T-helper 2 cell treated with Interferon-gamma antibody and Interleukin-4, amounts not matched to agents 100 ng/mL and 5 ng/mL, for 36 hours (primary cell): Measurements from ENCODE around the gene NR3C2. TPM values are rescaled to one million over a fixed set of nuclear protein-coding genes. Genes with fewer than 3 reads are reported as not detected.

Experiments
- intact Hi-C: fragments of 100-400 bp; cut with micrococcal nuclease; formaldehyde crosslinking; loops from one replicate; pipeline ENCODE4 v1.15.1; 2023
- total RNA-seq: library from RNA; stranded (reverse); gene quantifications from 2 replicates; pipeline ENCODE4 v1.2.3, GENCODE V29; 2022

Gene NR3C2
- total RNA-seq, 1 donor from 2014 or later: 0.23 TPM

DNA sequence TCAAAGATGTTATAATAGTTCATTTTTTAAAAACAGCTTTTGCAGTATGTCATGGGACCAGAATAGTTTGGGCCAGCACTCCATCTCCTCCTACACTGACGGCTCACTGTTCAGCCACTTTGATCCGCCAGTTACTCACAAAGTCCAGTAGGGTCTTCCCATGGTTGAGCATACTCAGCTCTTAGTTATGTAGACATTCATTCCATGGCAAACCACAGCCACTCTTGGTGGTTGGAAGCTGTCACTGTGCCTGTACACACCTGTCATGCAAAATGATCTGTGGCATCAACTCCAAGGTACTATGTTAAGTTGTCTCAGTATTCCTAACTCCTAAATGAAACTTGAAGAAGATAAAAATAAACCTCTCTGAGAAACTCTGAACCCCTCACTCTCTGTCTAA is 127.2 kb downstream of the NR3C2 start:
- intact Hi-C loops: no loop called here

DNA sequence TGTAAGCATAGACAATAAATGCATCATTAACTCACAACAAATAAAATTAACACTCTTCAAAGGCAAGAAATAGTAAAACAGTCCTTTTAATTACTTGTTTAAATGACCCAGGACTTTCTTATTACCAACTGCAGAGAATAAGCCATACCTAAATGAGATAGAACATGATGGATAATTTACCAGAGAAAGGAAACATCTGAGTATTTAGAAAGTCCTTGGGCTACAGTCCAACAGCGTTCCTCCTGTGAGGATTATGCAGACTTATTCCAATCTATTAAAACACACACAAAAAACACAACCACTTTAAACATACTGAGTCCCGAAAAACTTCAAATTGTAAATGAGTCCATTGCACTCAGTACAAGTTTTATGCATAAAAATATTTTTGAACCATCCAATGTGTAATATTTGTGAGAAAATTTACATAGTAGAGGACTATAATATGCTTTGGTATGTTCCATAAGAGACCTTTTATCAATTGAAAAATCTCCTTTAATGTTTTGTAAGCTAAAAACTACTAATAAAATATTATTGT is 129.2 kb downstream of the NR3C2 start:
- intact Hi-C loops: no loop called here

DNA sequence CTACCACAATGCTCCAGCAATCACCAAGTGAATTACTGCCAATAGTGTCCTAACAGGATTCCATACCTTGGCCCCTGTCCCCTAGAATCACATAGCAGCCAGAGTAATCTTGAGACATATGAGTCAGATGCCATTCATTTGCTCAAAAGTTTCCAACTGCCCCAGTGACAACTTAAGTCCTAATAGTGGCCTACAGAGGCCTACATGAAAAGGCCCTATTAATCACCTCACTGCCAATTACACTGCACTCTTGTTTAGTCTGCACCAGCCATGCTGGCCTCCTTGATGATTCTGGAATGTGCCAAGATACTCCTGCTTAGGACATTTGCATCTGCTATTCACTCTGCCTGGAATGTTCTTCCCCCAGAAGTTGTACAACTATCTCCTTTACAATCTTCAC is 130.7 kb downstream of the NR3C2 start:
- intact Hi-C loops: no loop called here

- intact Hi-C loops: no loop called here
Measured at GRCh38 chr4:148310756-148311155, 131.5 kb downstream of the NR3C2 start.

DNA sequence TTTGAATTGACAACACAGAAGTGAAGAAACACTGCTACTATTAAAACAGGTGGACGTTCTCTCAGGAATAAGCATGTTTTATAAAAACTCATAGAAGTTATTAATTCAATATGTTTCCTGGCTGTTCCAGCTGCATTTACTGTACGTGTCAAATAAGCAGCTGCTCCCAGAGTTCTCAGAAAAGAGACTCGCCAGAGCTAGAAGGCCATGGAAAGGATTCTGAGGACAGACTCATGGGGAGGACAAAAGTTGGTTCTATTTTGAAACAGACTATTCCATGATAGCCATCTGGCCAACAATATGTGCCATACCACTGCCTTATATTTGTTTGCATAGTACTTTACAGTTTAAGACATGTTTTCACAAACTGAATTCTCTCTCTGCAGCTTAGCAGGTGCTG is 136.5 kb downstream of the NR3C2 start:
- intact Hi-C loops: no loop called here

DNA sequence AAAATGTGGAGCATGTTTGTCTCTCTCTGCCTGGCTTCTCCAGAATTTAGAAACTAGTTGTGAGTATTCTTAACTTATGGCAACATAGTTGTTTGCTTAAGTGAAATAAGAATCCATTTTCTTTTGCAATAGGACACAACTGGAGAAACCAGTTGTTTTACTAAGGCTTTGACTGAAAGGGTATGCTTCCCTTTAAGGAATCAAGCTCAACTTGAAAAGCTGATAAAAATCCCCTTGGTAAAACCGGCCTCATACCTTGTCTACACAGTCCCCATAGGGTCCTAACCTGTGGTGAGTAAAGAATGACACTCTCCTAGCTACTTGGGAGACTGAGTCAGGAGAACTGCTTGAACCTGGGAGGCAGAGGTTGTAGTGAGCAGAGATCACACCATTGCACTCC is 139.8 kb downstream of the NR3C2 start:
- intact Hi-C loops: no loop called here

GRCh38 chr4:148300877-148301276 is 141.3 kb downstream of the NR3C2 start:
- intact Hi-C loops: no loop called here

GRCh38 chr4:148299337-148299736 is 142.9 kb downstream of the NR3C2 start:
- intact Hi-C loops: no loop called here

DNA sequence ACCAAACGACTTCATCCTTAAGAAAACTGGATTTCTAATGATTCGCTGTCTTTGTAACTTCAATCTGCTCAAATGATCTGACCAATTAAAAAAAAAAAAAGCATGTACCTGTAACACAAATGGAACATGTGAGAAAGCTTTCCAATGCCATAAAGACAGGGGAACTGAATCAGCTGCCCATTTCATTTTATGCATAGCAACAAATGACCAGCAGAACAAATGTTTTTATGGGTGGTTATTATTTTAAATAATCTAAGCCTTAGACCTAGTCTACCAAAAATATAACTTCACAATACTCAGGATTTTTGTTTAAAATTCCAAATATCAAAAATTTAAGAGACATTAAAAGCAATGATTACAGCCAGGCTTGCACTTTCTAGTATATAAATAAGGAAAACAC is 145.7 kb downstream of the NR3C2 start:
- intact Hi-C loops: no loop called here

GRCh38 chr4:148295642-148296041 is 146.6 kb downstream of the NR3C2 start:
- intact Hi-C loops: no loop called here

GRCh38 chr4:148293571-148293970 is 148.6 kb downstream of the NR3C2 start:
- intact Hi-C loops: no loop called here

- intact Hi-C loops: no loop called here
Measured at GRCh38 chr4:148292686-148293085, 149.5 kb downstream of the NR3C2 start.

GRCh38 chr4:148289740-148290139 is 152.5 kb downstream of the NR3C2 start:
- intact Hi-C loops: no loop called here

- intact Hi-C loops: no loop called here
Measured at GRCh38 chr4:148288448-148288847, 153.8 kb downstream of the NR3C2 start.

DNA sequence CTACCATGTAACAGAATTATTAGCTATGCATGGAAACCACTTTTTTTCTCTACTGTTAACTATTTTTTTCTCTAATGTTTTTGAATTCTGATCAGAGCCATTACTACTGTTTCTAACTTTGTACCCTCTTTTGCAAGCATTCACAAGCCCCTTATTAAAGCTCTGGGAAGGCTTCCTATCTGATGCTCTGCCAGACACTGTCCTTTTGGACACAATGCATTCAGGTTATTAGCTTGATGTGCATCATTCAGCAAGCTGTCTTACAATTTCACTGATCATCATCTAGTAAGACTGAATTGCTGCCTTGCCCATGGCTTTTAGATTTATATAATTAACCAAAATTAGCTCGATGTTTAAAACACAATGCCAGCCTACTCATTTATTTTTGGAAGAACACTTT is 155.1 kb downstream of the NR3C2 start:
- intact Hi-C loops: no loop called here

- intact Hi-C loops: no loop called here
Measured at GRCh38 chr4:148286012-148286411, 156.2 kb downstream of the NR3C2 start.

DNA sequence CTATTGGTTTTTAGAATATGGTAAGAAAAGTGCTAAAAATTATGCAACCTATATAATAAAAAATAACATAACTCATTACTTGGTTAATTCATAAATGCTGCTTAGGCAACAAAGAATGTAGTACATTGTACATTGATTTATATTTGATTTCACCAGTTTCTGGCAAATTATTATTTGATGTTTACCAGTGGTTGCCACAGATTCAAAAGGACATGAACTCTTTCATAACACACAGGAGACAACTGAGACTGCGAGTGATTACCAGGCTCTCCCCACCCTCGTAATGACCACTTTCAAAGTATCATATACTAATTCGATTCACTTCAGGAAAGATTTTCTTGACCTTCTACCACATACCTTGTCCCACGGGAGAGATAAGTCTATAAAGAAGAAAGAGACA is 158.5 kb downstream of the NR3C2 start:
- intact Hi-C loops: no loop called here

- intact Hi-C loops: no loop called here
Measured at GRCh38 chr4:148278310-148278709, 163.9 kb downstream of the NR3C2 start.

DNA sequence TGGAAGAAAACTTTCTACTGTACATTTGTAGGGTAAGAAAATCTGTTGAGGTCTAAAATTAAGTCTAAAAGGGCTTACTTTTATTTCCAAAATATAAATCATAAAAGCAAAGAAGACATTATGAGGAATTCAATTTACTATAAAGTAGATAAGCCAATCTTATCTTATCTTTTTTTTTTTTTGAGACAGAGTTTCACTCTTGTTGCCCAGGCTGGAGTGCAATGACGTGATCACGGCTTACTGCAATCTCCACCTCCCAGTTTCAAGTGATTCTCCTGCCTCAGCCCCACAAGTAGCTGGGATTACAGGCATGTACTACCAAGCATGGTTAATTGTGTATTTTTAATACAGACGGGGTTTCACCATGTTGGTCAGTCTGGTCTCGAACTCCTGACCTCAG is 166.9 kb downstream of the NR3C2 start:
- intact Hi-C loops: no loop called here

GRCh38 chr4:148273501-148273986 is 168.7 kb downstream of the NR3C2 start:
- intact Hi-C loops: no loop called here

- intact Hi-C loops: no loop called here
Measured at GRCh38 chr4:148271166-148271565, 171.0 kb downstream of the NR3C2 start.

- intact Hi-C loops: no loop called here
Measured at GRCh38 chr4:148270630-148271029, 171.6 kb downstream of the NR3C2 start.

GRCh38 chr4:148268835-148269234 is 173.4 kb downstream of the NR3C2 start:
- intact Hi-C loops: no loop called here

DNA sequence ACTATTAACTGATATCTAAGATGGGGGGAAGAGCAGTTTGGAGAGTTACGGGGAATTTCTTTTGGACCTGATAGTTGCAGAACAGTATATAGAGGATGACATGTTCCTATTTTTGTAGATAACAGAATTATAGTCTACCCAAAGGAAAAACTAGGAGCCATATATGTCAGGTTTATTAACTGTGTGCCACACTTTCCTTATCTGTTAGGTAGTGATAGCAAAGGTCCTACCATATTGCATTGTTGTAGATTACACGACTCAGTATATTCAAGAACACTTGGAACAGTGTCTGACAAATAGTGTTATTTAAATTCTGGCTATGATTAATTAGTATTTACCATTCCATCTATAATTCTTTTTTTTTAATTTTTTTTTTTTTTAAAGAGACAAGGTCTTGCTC is 175.3 kb downstream of the NR3C2 start:
- intact Hi-C loops: no loop called here
